ENCODE measurements around the gene PXK.

DNA sequence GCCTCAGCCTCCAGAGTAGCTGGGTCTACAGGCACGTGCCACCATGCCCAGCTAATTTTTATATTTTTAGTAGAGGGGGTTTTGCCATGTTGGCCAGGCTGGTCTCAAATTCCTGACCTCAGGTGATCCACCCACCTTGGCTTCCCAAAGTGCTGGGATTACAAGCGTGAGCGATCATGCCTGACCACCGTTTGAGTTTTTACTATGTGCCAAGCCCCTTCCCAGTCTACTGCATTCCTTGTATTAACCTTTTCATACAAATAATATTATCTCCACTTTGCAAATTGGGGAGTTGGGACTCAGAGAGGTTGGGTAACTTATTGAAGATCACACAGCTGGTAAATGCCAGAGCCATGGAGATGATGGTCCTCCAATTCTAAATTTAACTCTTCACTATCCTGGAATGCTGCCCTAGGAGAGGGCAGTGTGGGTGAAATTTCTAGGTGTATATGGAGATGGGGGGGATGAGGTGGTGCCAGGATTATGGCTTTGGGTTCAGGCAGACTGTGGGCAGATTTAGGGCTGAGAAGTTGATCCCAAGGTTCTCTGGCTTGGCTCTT is 1.0 kb upstream of the PXK start:
- TF ChIP-seq GATA3 (IDR thresholded peaks at IDR 0.05; ENCODE audit: low read depth, low read length) (no peak), GATA2 (IDR thresholded peaks at IDR 0.05; ENCODE audit: low read depth, low read length) (no peak)
